HepG2 (cell line): ENCODE data around the gene GMEB1. TPM values are rescaled to one million over a fixed set of nuclear protein-coding genes. Genes with fewer than 3 reads are reported as not detected.

Experiments
- MEIS1 ChIP-seq: sonication (generic); formaldehyde crosslinking; IDR thresholded peaks from 2 replicates; pipeline ENCODE4 v1.9.0; 2021; ENCODE audit warnings: mild to moderate bottlenecking, missing genetic modification reagents, moderate library complexity, borderline replicate concordance
- MLLT10 ChIP-seq: sonication (generic); formaldehyde crosslinking; IDR thresholded peaks from 2 replicates; pipeline ENCODE4 v1.4.0; 2020; ENCODE audit warnings: missing genetic modification reagents
- SP1 ChIP-seq, 2 experiments: fragments of 450-650 bp in 1 of 2; sonication (generic) in 1 of 2; formaldehyde crosslinking in 1 of 2; IDR thresholded peaks; 2 replicates each; pipeline versions ENCODE4 v1.4.0 to v1.6.1; 2016 to 2020; ENCODE audit warnings: missing genetic modification reagents in 1 of 2
- SUZ12 ChIP-seq: fragments of 150-350 bp; IDR thresholded peaks from 2 replicates; pipeline ENCODE4 v1.6.1; 2014; ENCODE audit warnings: low read depth, low read length
- ZNF17 ChIP-seq: sonication (generic); formaldehyde crosslinking; IDR thresholded peaks from 2 replicates; pipeline ENCODE4 v1.5.0; 2020; ENCODE audit warnings: mild to moderate bottlenecking, missing genetic modification reagents
- ZNF234 ChIP-seq: sonication (generic); formaldehyde crosslinking; conservative IDR thresholded peaks from 2 replicates; pipeline ENCODE4 v1.5.1; 2020; ENCODE audit warnings: mild to moderate bottlenecking, missing genetic modification reagents
- ZNF329 ChIP-seq: sonication (generic); formaldehyde crosslinking; IDR thresholded peaks from 2 replicates; pipeline ENCODE4 v1.9.0; 2021; ENCODE audit warnings: low read depth, mild to moderate bottlenecking, missing genetic modification reagents
- ZNF335 ChIP-seq: sonication (generic); formaldehyde crosslinking; IDR thresholded peaks from 2 replicates; pipeline ENCODE4 v1.4.0; 2020; ENCODE audit warnings: missing genetic modification reagents
- ZNF616 ChIP-seq: sonication (generic); formaldehyde crosslinking; IDR thresholded peaks from 2 replicates; pipeline ENCODE4 v1.5.0; 2020; ENCODE audit warnings: low read depth, mild to moderate bottlenecking, missing genetic modification reagents
- ZNF713 ChIP-seq: sonication (generic); formaldehyde crosslinking; IDR thresholded peaks from 2 replicates; pipeline ENCODE4 v1.4.0; 2020; ENCODE audit warnings: mild to moderate bottlenecking, missing genetic modification reagents
- ZSCAN20 ChIP-seq: sonication (generic); formaldehyde crosslinking; IDR thresholded peaks from 2 replicates; pipeline ENCODE4 v1.4.0; 2020; ENCODE audit warnings: missing genetic modification reagents, mild to moderate bottlenecking, borderline replicate concordance
- polyA plus RNA-seq, 8 experiments: library from polyadenylated mRNA; depleted of rRNA in 3 of 8; stranded (reverse) in 7 of 8; unstranded in 1 of 8; fragments of >200 nt; fragmentation: Illumina TruSeq in 4 of 8; extraction: Trizol in 4 of 8; gene quantifications; 2 replicates each; pipeline versions ENCODE4 v1.2.1 to v1.2.3, GENCODE V29; 2011 to 2016; ENCODE audit warnings: low read depth in 4 of 8, missing spikeins in 1 of 8, mixed read lengths in 1 of 8; ENCODE audit not compliant: insufficient read depth in 1 of 8
- total RNA-seq, 5 experiments: library from RNA; depleted of rRNA; stranded (reverse); fragments of >200 nt; fragmentation: Illumina TruSeq; extraction: Trizol; gene quantifications; 2 replicates each; pipeline ENCODE4 v1.2.3, GENCODE V29; 2016; ENCODE audit warnings: low read depth in 1 of 5
- TF ChIP-seq, protein P1 (sequence below): IDR thresholded peaks from 2 replicates; pipeline ENCODE4 v1.6.1; 2016; ENCODE audit warnings: missing compliant biosample characterization, missing genetic modification reagents, borderline replicate concordance
- TF ChIP-seq, protein P2 (sequence below): sonication (generic); formaldehyde crosslinking; IDR thresholded peaks from 2 replicates; pipeline ENCODE4 v1.4.0; 2020; ENCODE audit warnings: missing genetic modification reagents
- TF ChIP-seq, protein P3 (sequence below): sonication (generic); formaldehyde crosslinking; conservative IDR thresholded peaks from 2 replicates; pipeline ENCODE4 v1.5.0; 2020; ENCODE audit warnings: missing genetic modification reagents
- TF ChIP-seq, protein P4 (sequence below): sonication (generic); formaldehyde crosslinking; IDR thresholded peaks from 2 replicates; pipeline ENCODE4 v1.4.0; 2020; ENCODE audit warnings: missing genetic modification reagents, borderline replicate concordance
- TF ChIP-seq, protein P5 (sequence below): sonication (generic); formaldehyde crosslinking; IDR thresholded peaks from 2 replicates; pipeline ENCODE4 v1.8.0; 2022; ENCODE audit warnings: mild to moderate bottlenecking, missing genetic modification reagents, moderate library complexity
- TF ChIP-seq, protein P6 (sequence below): sonication (generic); formaldehyde crosslinking; IDR thresholded peaks from 2 replicates; pipeline ENCODE4 v1.5.0; 2020; ENCODE audit warnings: missing genetic modification reagents
- TF ChIP-seq, protein P7 (sequence below): sonication (generic); formaldehyde crosslinking; conservative IDR thresholded peaks from 2 replicates; pipeline ENCODE4 v1.4.0; 2020; ENCODE audit warnings: missing genetic modification reagents

GMEB1 gene
- total and polyA plus RNA-seq, 2 of the 13 experiments (the other 11 are each of a cell fraction or from before 2014, with no cell fraction given) = 3.0 to 6.0 TPM

DNA sequence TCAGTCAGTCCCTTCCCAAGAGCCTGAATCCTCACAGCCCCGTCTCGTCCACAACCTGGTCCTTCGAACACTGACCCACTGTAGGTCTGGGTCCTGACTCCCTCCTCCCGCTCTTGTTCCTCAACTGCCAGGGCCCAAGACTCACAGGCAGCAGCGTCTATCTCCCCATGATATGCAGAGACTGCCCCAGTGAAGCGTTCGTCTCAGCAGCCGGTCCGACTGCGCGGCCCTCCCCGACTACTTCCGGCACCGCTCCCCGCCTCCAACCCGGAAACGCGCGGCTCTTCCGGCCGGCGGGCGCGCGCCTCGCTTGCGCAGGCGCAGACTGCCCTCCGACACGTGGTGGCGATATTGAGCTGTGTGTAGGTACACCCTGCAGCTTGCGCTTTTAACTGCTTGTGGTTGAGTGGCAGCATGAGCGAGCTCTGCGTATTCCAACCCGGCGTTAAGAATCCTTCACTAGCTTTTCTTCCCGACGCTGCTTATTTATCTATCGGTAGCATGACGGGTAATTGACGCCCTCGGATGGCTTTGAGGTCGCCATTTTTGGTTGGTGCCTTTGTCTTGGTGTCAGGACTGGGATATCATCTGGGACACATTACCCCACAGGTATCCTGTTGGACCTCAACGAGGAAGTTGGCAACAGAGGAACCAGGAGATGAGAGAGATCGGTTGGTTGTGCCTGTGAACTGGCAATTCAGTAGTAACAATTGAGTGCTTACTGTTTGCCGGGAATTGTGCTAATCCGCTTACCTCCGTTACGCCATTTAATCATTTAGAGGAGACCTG is 25.5 kb upstream of the GMEB1 start, which contains the start of gene TAF12 (continued):
- TF ChIP-seq, protein P1, sequence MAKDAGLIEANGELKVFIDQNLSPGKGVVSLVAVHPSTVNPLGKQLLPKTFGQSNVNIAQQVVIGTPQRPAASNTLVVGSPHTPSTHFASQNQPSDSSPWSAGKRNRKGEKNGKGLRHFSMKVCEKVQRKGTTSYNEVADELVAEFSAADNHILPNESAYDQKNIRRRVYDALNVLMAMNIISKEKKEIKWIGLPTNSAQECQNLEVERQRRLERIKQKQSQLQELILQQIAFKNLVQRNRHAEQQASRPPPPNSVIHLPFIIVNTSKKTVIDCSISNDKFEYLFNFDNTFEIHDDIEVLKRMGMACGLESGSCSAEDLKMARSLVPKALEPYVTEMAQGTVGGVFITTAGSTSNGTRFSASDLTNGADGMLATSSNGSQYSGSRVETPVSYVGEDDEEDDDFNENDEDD (CRISPR knock-in tag) = peak; percentile 89; the same call in 1 of the 2 replicates
- TF ChIP-seq, protein P2, sequence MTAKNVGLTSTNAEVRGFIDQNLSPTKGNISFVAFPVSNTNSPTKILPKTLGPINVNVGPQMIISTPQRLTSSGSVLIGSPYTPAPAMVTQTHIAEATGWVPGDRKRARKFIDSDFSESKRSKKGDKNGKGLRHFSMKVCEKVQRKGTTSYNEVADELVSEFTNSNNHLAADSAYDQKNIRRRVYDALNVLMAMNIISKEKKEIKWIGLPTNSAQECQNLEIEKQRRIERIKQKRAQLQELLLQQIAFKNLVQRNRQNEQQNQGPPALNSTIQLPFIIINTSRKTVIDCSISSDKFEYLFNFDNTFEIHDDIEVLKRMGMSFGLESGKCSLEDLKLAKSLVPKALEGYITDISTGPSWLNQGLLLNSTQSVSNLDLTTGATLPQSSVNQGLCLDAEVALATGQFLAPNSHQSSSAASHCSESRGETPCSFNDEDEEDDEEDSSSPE (CRISPR knock-in tag) = peak; percentile 90
- TF ChIP-seq MLLT10 (no peak), ZNF17 (CRISPR knock-in tag) (peak; percentile 67; the same call in 1 of the 2 replicates), ZNF335 (CRISPR knock-in tag) (peak; percentile 65; the same call in 1 of the 2 replicates), SUZ12 (no peak), ZNF329 (CRISPR knock-in tag) (peak; percentile 72), ZNF616 (no peak), SP1 (IDR thresholded peaks at IDR 0.05) (no peak), SP1 (CRISPR knock-in tag; IDR thresholded peaks at IDR 0.05) (peak; percentile 79), MEIS1 (CRISPR knock-in tag) (no peak), ZNF713 (0 out of 2 replicates have a peak, but pooled peaks have one; percentile 41), ZSCAN20 (CRISPR knock-in tag) (peak; percentile 78; the same call in 1 of the 2 replicates), ZNF234 (CRISPR knock-in tag) (peak; percentile 85; the same call in 1 of the 2 replicates)
- TF ChIP-seq, protein P3, sequence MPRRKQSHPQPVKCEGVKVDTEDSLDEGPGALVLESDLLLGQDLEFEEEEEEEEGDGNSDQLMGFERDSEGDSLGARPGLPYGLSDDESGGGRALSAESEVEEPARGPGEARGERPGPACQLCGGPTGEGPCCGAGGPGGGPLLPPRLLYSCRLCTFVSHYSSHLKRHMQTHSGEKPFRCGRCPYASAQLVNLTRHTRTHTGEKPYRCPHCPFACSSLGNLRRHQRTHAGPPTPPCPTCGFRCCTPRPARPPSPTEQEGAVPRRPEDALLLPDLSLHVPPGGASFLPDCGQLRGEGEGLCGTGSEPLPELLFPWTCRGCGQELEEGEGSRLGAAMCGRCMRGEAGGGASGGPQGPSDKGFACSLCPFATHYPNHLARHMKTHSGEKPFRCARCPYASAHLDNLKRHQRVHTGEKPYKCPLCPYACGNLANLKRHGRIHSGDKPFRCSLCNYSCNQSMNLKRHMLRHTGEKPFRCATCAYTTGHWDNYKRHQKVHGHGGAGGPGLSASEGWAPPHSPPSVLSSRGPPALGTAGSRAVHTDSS (CRISPR knock-in tag) = no peak
- TF ChIP-seq, protein P4, sequence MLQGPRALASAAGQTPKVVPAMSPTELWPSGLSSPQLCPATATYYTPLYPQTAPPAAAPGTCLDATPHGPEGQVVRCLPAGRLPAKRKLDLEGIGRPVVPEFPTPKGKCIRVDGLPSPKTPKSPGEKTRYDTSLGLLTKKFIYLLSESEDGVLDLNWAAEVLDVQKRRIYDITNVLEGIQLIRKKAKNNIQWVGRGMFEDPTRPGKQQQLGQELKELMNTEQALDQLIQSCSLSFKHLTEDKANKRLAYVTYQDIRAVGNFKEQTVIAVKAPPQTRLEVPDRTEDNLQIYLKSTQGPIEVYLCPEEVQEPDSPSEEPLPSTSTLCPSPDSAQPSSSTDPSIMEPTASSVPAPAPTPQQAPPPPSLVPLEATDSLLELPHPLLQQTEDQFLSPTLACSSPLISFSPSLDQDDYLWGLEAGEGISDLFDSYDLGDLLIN (CRISPR knock-in tag) = no peak
- TF ChIP-seq, protein P5, sequence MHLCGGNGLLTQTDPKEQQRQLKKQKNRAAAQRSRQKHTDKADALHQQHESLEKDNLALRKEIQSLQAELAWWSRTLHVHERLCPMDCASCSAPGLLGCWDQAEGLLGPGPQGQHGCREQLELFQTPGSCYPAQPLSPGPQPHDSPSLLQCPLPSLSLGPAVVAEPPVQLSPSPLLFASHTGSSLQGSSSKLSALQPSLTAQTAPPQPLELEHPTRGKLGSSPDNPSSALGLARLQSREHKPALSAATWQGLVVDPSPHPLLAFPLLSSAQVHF = peak; percentile 50; the same call in 1 of the 2 replicates
- TF ChIP-seq, protein P6, sequence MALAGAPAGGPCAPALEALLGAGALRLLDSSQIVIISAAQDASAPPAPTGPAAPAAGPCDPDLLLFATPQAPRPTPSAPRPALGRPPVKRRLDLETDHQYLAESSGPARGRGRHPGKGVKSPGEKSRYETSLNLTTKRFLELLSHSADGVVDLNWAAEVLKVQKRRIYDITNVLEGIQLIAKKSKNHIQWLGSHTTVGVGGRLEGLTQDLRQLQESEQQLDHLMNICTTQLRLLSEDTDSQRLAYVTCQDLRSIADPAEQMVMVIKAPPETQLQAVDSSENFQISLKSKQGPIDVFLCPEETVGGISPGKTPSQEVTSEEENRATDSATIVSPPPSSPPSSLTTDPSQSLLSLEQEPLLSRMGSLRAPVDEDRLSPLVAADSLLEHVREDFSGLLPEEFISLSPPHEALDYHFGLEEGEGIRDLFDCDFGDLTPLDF (CRISPR knock-in tag) = peak; percentile 81
- TF ChIP-seq, protein P7, sequence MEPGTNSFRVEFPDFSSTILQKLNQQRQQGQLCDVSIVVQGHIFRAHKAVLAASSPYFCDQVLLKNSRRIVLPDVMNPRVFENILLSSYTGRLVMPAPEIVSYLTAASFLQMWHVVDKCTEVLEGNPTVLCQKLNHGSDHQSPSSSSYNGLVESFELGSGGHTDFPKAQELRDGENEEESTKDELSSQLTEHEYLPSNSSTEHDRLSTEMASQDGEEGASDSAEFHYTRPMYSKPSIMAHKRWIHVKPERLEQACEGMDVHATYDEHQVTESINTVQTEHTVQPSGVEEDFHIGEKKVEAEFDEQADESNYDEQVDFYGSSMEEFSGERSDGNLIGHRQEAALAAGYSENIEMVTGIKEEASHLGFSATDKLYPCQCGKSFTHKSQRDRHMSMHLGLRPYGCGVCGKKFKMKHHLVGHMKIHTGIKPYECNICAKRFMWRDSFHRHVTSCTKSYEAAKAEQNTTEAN (CRISPR knock-in tag) = no peak
